ENCODE data around the gene LRRC8B.
"Not testable (repeated sequence)": the region's sequence is repeated elsewhere in the genome, so short reads cannot be mapped to it uniquely, and the experiment has no call there.

Gene LRRC8B

GRCh38 chr1:89519779-89520358 lies 4.8 kb upstream of the LRRC8B start:
- Histone ChIP-seq H3K27me3 (ENCODE audit: low read depth, low read length) (no peaks in the 10 kb centered on the region), H3K9me3 (ENCODE audit: insufficient read depth, low read length) (no peaks in the 10 kb centered on the region), H2AFZ (ENCODE audit: low read depth, low read length) (no peak overlapping the region), H3K4me2 (ENCODE audit: low read length) (no peak overlapping the region), H3K9ac (ENCODE audit: low read length) (no peak overlapping the region), H3K36me3 (replicated peaks; ENCODE audit: low read depth, low read length) (no peaks in the 10 kb centered on the region), H3K4me1 (ENCODE audit: low read length) (peaks cover 11% of the 10 kb centered on the region), H3K79me2 (ENCODE audit: low read length) (peaks cover under 1% of the 10 kb centered on the region; the same call in 1 of the 2 replicates), H3K27ac (ENCODE audit: low read length) (no peak overlapping the region), H3K4me3 (ENCODE audit: low read length) (no peak overlapping the region), H4K20me1 (ENCODE audit: insufficient read depth, low read length) (no peaks in the 10 kb centered on the region)
- TF ChIP-seq EZH2phosphoT487 (IDR thresholded peaks at IDR 0.05; ENCODE audit: low read depth) (no peak), CTCF (IDR thresholded peaks at IDR 0.05; ENCODE audit: low read depth, low read length) (peak; percentile 60)

GRCh38 chr1:89521977-89522376 lies 2.7 kb upstream of the LRRC8B start:
- H3K4me2 ChIP-seq (ENCODE audit: low read length); H4K20me1 ChIP-seq (ENCODE audit: insufficient read depth, low read length); H3K27me3 ChIP-seq (ENCODE audit: low read depth, low read length): not testable (repeated sequence)

GRCh38 chr1:89523572-89524368 lies 859 bp upstream of the LRRC8B start:
- H3K4me3 ChIP-seq (ENCODE audit: low read length) = peak overlapping the region; percentile 95
- H3K27ac ChIP-seq (ENCODE audit: low read length) = peak overlapping the region; percentile 83
- no peaks in the 10 kb centered on the region for H3K36me3 ChIP-seq (replicated peaks; ENCODE audit: low read depth, low read length)
- peak overlapping the region; percentile 76 for H2AFZ ChIP-seq (ENCODE audit: low read depth, low read length)
- H3K79me2 ChIP-seq (ENCODE audit: low read length) = peaks cover 22% of the 10 kb centered on the region
- no peaks in the 10 kb centered on the region for H3K9me3 ChIP-seq (ENCODE audit: insufficient read depth, low read length)
- H3K4me1 ChIP-seq (ENCODE audit: low read length) = peaks cover 16% of the 10 kb centered on the region
- TF ChIP-seq CTCF (IDR thresholded peaks at IDR 0.05; ENCODE audit: low read depth, low read length) (no peak), EZH2phosphoT487 (IDR thresholded peaks at IDR 0.05; ENCODE audit: low read depth) (no peak)
- no peaks in the 10 kb centered on the region for H3K27me3 ChIP-seq (ENCODE audit: low read depth, low read length)
- H3K9ac ChIP-seq (ENCODE audit: low read length) = peak overlapping the region; percentile 94
- peak overlapping the region; percentile 99 for H3K4me2 ChIP-seq (ENCODE audit: low read length)
- H4K20me1 ChIP-seq (ENCODE audit: insufficient read depth, low read length) = no peaks in the 10 kb centered on the region

More at GRCh38 chr1:89521977-89522376, 2.7 kb upstream of the LRRC8B start:
- not testable (repeated sequence) for H3K4me3 ChIP-seq (ENCODE audit: low read length); H3K36me3 ChIP-seq (replicated peaks; ENCODE audit: low read depth, low read length); H2AFZ ChIP-seq (ENCODE audit: low read depth, low read length); H3K9ac ChIP-seq (ENCODE audit: low read length); H3K27ac ChIP-seq (ENCODE audit: low read length); H3K9me3 ChIP-seq (ENCODE audit: insufficient read depth, low read length)
- H3K4me1 ChIP-seq (ENCODE audit: low read length) = peaks cover 16% of the 10 kb centered on the region
- H3K79me2 ChIP-seq (ENCODE audit: low read length) = peaks cover 18% of the 10 kb centered on the region

- peak overlapping the region; percentile 94 for H3K9ac ChIP-seq (ENCODE audit: low read length)
- peaks cover 16% of the 10 kb centered on the region for H3K4me1 ChIP-seq (ENCODE audit: low read length)
- H3K36me3 ChIP-seq (replicated peaks; ENCODE audit: low read depth, low read length) = no peaks in the 10 kb centered on the region
- peak overlapping the region; percentile 72; the same call in 1 of the 2 replicates for H2AFZ ChIP-seq (ENCODE audit: low read depth, low read length)
- H4K20me1 ChIP-seq (ENCODE audit: insufficient read depth, low read length) = no peaks in the 10 kb centered on the region
- H3K79me2 ChIP-seq (ENCODE audit: low read length) = peaks cover 22% of the 10 kb centered on the region
- peak overlapping the region; percentile 99 for H3K4me2 ChIP-seq (ENCODE audit: low read length)
- peak overlapping the region; percentile 55 for H3K27ac ChIP-seq (ENCODE audit: low read length)
- H3K27me3 ChIP-seq (ENCODE audit: low read depth, low read length) = no peaks in the 10 kb centered on the region
- H3K4me3 ChIP-seq (ENCODE audit: low read length) = peak overlapping the region; percentile 95
- H3K9me3 ChIP-seq (ENCODE audit: insufficient read depth, low read length) = no peaks in the 10 kb centered on the region
- no peak for TF ChIP-seq EZH2phosphoT487 (IDR thresholded peaks at IDR 0.05; ENCODE audit: low read depth)
- TF ChIP-seq CTCF (IDR thresholded peaks at IDR 0.05; ENCODE audit: low read depth, low read length) = peak; percentile 26; the same call in 1 of the 2 replicates
Measured at GRCh38 chr1:89525169-89525855, 683 bp downstream of the LRRC8B start.
